Mononuclear cell (primary cell): ENCODE measurements around the gene CTXND1. TPM values are rescaled to one million over a fixed set of nuclear protein-coding genes. Genes with fewer than 3 reads are reported as not detected.
"Not testable (repeated sequence)": the region's sequence is repeated elsewhere in the genome, so short reads cannot be mapped to it uniquely, and the experiment has no call there.

ENCODE experiments used
- H3K27me3 ChIP-seq: 2 replicates; pipeline ENCODE4 v1.6.0; 2011; ENCODE audit warnings: low read length, control low read depth; ENCODE audit not compliant: insufficient read depth
- H3K4me1 ChIP-seq: 2 replicates; pipeline ENCODE4 v1.5.1; 2011; ENCODE audit warnings: mild to moderate bottlenecking, low read length, control low read depth; ENCODE audit not compliant: insufficient read depth
- H3K4me3 ChIP-seq: 2 replicates; pipeline ENCODE4 v1.5.1; 2011; ENCODE audit warnings: mild to moderate bottlenecking, low read length, moderate library complexity
- H3K9me3 ChIP-seq: 2 replicates; pipeline ENCODE4 v1.5.1; 2011; ENCODE audit warnings: low read depth, mild to moderate bottlenecking, control low read depth, low read length
- total RNA-seq: library from RNA; depleted of rRNA; stranded (reverse); fragments of >200 nt; gene quantifications from one replicate; pipeline ENCODE4 v1.2.3, GENCODE V29; 2012

CTXND1 gene
- total RNA-seq, 1 donor: not detected

GRCh38 chr15:80155378-80156175 lies 96.4 kb downstream of the CTXND1 start:
- H3K9me3 ChIP-seq, H3K4me3 ChIP-seq, H3K27me3 ChIP-seq: not testable (repeated sequence)
- peaks cover 56% of the 10 kb centered on the region for H3K4me1 ChIP-seq

GRCh38 chr15:80155001-80155377 lies 97.0 kb downstream of the CTXND1 start:
- no peaks in the 10 kb centered on the region for H3K9me3 ChIP-seq
- H3K4me1 ChIP-seq: peaks cover 50% of the 10 kb centered on the region
- H3K4me3 ChIP-seq: no peak overlapping the region
- H3K27me3 ChIP-seq: no peaks in the 10 kb centered on the region

DNA sequence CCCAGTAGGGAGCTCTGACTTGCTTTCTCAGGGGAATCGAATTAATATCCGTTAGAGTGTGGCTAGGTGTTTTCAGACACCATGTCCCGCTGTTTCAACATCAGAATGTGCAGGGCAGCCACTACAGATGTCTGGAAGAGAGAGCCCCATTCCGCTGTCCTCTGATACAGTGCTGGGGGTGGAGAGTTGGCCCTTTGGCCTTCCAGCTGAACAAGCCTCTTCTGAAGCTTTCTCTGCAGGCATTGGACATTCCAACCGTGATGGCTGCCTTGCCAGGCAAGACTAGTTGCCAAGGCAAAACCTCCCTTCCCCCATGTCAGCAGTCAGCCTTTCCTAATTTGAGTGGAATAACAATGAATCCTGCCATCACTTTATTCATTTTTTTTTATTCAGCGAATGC lies 97.7 kb downstream of the CTXND1 start:
- H3K4me3 ChIP-seq: no peak overlapping the region

GRCh38 chr15:80153900-80154299 lies 98.1 kb downstream of the CTXND1 start:
- no peak overlapping the region for H3K4me3 ChIP-seq
- H3K27me3 ChIP-seq: no peaks in the 10 kb centered on the region
- no peaks in the 10 kb centered on the region for H3K9me3 ChIP-seq
- H3K4me1 ChIP-seq: peaks cover 47% of the 10 kb centered on the region

More for the DNA sequence above, 97.7 kb downstream of the CTXND1 start:
- H3K9me3 ChIP-seq: no peaks in the 10 kb centered on the region
- H3K27me3 ChIP-seq: no peaks in the 10 kb centered on the region
- H3K4me1 ChIP-seq: peaks cover 49% of the 10 kb centered on the region

DNA sequence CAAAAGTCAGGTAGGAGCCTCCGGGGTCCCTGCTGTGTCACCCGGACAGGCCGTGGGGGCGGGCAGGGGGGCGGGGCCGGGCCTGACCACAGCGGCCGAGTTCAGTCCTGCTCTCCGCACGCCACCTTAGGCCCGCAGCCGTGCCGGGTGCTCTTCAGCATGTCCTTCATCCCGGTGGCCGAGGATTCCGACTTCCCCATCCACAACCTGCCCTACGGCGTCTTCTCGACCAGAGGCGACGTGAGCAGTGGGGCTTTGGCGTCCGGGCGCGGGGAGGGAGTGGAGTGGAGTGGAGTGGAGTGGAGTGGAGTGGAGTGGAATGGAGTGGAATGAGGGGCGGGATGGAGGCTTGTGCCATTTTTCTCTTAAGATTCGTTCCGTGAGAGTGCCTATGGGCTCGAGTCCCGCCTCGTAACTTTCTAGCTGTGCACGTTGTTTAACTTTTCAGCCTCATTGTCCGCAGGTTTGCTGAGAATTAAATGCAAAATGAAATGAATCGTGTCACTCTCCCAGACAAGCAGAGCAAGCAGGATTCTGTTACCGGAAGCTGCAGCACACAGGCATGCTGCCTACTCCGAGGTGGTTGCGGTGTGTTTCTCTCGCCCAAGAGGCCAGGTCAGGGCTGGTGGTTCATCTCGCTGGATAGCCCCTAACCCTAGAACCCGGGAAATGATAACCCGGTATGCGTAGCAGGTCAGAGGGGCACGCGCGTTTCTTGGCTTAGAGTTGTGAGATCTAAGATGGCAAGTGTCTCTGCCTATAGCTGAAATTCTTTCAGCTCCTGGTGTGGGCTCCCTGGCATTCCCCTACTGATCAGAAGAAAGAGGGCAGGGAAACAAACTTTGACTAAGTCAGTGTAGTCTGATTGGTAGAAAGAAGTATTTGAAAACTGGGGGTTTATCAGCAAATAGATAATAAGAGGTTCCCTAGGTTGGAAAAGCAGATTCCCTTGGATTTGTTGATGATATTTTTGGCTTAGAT lies 98.8 kb downstream of the CTXND1 start, which contains the start of gene FAH:
FAH (plus strand) TSS at position 104 of the 981 bp plus-strand sequence; CDS start at position 160, 56 bp downstream.
- H3K9me3 ChIP-seq: no peaks in the 10 kb centered on the region
- no peaks in the 10 kb centered on the region for H3K27me3 ChIP-seq
- H3K4me3 ChIP-seq: peak within 1 kb of the TSS; percentile 66
- peaks cover 47% of the 10 kb centered on the region for H3K4me1 ChIP-seq

DNA sequence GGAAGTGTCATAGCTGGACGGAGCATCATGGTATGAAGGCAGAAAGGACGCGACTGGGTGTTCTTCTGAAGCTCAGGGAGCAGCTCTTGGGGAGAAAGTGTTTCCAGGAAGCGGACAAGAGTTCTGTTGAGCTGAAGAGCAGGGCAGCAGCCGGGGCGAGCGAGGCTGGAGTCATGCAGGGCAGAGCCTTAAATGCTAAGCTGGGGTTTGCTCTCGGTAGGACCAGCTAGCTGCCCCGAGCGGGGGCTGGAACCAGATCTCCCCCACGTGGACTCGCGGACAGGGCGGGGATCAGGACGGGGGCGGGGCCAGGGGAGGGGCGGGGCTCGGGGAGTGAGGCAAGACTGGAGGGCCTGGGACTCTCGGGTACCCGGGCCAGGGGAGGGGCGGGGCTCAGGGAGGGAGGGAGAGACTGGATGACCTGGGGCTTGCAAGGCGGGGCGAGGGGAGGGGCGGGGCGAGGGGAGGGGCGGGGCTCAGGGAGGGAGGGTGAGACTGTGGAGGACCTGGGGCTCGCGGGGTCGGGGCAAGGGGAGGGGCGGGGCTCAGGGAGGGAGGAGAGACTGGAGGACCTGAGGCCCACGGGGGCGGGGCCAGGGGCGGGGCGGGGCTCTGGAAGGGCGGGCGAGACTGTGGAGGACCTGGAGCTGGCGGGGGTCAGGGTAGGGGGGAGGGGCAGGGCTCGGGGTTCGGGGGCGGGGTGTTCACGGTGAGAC lies 99.7 kb downstream of the CTXND1 start:
- Histone ChIP-seq H3K4me3 (peak overlapping the region; percentile 66), H3K4me1 (peaks cover 47% of the 10 kb centered on the region), H3K9me3 (no peaks in the 10 kb centered on the region), H3K27me3 (no peaks in the 10 kb centered on the region)

DNA sequence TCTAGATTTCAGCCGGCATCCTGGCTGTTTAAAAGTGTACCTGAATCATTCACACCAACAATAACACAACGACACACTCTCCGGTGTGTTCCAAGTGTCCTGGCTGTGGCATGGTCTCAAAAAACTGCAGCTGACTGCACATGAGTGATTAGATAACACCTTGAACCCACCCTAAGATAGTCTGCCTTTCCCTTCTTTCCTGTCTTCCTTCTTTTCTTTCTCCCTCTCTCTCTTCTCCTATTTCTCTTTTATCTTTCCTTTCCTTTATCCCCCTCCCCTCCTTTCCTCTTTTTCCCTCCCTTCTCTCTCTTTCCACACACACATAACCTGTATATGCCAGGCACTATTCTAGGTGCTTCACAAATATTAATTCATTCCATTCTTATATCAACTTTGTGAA lies 100.4 kb downstream of the CTXND1 start:
- H3K9me3 ChIP-seq: no peaks in the 10 kb centered on the region
- no peaks in the 10 kb centered on the region for H3K27me3 ChIP-seq

DNA sequence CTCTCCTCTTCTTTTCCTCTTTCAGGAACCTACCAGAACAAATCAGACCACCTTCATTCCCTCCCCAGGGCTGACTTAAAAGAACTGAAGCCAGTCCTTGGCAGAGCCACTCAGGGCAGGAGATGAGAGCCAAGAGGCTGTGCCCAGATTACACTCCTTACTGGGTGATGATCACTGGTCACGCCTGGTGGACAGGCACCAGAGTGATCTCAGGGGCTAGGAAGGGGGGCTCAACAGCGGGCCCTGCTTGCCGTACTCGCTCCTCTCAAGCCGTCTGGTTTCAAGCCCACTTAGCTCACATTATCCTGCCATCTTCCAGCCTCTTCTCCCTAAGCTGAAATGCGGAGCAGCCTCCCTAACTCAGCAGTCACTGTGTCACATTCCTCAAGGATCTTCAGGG lies 100.9 kb downstream of the CTXND1 start:
- H3K27me3 ChIP-seq: no peaks in the 10 kb centered on the region
- H3K4me1 ChIP-seq: peaks cover 39% of the 10 kb centered on the region
- no peak overlapping the region for H3K4me3 ChIP-seq
- H3K9me3 ChIP-seq: no peaks in the 10 kb centered on the region

More for the DNA sequence above, 100.4 kb downstream of the CTXND1 start:
- no peak overlapping the region for H3K4me3 ChIP-seq
- H3K4me1 ChIP-seq: peaks cover 43% of the 10 kb centered on the region

Other genes with a start within 250 kb of the CTXND1 start
- 177 TPM for gene ZFAND6, start 192.5 kb downstream of the CTXND1 start, total RNA-seq
- gene FAH, start 99.2 kb downstream of the CTXND1 start, total RNA-seq: 4.8 TPM
- not detected for gene ARNT2, start 152.2 kb upstream of the CTXND1 start, total RNA-seq